ENCODE results near the gene LEFTY2.
"Not testable (repeated sequence)": the region's sequence is repeated elsewhere in the genome, so short reads cannot be mapped to it uniquely, and the experiment has no call there.

The LEFTY2 gene

GRCh38 chr1:225954753-225955152, 13.7 kb upstream of the LEFTY2 start:
- DNase-seq (ENCODE audit: low read depth, low spot score), result no peak

GRCh38 chr1:225953315-225953714, 12.3 kb upstream of the LEFTY2 start:
- no peak for DNase-seq (ENCODE audit: low read depth, low spot score)

DNA sequence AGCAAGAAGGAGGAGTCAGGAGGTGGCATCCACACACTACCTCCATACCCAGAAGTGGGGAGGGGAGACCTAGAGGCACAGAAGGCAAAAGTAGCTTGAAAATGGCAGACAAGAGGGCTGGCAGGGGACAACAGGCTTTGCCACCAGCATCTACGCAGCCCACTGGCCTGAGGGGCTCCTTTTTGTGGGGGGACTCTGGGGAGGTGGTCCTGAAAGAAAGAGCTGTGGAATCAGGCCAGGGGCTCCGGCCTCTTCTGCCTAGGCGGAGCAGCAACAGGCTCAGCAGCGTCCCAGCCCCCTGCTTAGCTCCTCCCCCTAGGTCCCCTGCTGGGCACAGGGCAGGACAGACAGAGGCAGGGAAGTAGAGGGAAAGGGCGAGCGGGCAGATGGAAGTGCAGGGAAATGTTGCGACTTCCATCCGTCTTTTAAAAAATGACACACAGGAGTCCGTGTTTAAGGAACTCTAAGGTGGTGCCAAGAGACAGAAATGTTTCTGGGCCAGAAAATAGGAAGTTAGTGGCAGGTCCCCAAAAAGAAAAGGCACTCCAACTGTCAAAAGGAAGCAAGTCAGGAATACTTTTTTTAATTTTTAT, 10.0 kb upstream of the LEFTY2 start:
- no peak for DNase-seq (ENCODE audit: low read depth, low spot score)

- DNase-seq (ENCODE audit: low read depth, low spot score), result no peak
Observed at GRCh38 chr1:225949041-225949440, 8.0 kb upstream of the LEFTY2 start.

DNA sequence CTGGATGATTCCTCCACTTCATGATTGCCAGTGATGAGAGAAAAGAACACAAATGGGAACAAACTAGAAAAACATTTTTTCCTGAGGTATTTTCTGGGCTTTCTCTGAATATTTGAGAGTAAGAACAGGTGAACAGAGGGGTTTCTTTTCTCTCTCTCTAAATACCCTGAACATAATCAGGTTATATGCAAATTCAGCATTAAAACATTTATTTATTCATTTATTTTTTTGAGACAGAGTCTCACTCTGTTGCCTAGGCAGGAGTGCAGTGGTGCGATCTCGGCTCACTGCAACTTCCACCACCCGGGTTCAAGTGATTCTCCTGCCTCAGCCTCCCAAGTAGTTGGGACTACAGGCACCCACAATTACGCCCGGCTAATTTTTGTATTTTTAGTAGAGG, 5.8 kb upstream of the LEFTY2 start:
- no peak for DNase-seq (ENCODE audit: low read depth, low spot score)

DNA sequence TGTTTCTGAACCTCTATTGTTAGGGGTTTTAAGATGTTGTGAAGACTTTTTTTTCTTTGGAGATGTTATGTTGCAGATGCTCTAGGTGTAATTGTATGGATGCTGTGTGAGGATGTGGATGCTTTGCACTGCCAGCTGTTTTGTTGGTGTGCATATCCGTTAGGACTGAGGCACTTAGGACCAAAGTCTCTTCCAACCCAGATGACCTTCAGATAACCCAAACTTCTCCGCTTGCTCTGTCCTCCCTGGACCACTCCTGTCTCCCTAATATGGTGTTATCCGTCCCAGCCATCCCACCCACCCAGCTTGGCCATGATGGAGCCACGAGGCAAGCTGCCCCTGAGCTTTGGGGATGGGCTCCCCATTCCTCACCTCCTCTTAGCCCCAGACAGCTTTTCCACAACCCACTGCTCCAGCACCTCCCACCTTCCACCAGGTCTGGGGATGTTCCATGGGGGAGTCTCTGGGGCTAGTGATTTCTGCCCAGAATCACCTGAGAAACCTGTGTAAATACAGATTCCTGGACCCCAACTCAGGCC, 5.1 kb upstream of the LEFTY2 start:
- DNase-seq (ENCODE audit: low read depth, low spot score), result no peak

DNA sequence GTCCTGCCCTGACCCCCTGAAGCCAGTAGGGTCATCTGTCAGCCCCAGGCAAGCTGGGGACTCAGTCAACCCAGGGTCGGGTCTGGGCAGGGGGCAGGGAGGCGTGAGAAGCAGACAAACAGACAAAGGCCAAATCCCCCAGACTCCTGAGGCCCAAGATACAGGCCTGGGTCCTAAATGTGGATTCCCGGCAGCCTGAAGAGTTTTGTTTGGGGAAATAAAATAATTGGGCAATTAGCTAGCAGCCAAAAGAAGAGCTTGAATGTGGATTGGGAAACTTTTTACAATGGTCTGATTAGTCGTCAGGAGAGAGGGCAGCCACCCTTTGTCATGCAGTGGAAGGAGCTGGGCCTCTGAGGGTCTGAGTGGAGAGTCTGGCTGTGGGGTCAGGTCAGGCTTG, 4.5 kb upstream of the LEFTY2 start:
- no peak for DNase-seq (ENCODE audit: low read depth, low spot score)

GRCh38 chr1:225944951-225945350, 3.9 kb upstream of the LEFTY2 start:
- DNase-seq (ENCODE audit: low read depth, low spot score), result no peak

- no peak for DNase-seq (ENCODE audit: low read depth, low spot score)
Observed at GRCh38 chr1:225944387-225944786, 3.4 kb upstream of the LEFTY2 start.

- no peak for DNase-seq (ENCODE audit: low read depth, low spot score)
Observed at GRCh38 chr1:225943582-225943981, 2.6 kb upstream of the LEFTY2 start.

DNA sequence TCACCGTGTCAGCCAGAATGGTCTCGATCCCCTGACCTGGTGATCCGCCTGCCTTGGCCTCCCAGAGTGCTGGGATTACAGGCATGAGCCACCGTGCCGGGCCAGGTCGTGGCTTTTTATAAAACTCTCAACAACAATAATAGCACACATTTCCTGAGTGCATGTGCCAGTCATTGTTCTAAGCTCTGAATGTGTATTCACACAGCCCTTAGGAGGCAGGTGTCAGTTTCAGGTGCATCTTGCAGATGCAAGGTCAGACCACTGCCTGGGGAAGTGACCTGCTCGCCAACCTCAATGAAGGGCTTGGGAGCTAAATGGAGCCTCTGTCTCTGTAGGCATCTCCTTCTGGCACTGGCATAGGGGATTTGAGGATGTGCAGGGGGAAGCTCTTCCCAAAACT, 1.6 kb upstream of the LEFTY2 start:
- DNase-seq (ENCODE audit: low read depth, low spot score), result no peak

- DNase-seq (ENCODE audit: low read depth, low spot score), result no peak
Observed at GRCh38 chr1:225941942-225942222, 862 bp upstream of the LEFTY2 start.

DNA sequence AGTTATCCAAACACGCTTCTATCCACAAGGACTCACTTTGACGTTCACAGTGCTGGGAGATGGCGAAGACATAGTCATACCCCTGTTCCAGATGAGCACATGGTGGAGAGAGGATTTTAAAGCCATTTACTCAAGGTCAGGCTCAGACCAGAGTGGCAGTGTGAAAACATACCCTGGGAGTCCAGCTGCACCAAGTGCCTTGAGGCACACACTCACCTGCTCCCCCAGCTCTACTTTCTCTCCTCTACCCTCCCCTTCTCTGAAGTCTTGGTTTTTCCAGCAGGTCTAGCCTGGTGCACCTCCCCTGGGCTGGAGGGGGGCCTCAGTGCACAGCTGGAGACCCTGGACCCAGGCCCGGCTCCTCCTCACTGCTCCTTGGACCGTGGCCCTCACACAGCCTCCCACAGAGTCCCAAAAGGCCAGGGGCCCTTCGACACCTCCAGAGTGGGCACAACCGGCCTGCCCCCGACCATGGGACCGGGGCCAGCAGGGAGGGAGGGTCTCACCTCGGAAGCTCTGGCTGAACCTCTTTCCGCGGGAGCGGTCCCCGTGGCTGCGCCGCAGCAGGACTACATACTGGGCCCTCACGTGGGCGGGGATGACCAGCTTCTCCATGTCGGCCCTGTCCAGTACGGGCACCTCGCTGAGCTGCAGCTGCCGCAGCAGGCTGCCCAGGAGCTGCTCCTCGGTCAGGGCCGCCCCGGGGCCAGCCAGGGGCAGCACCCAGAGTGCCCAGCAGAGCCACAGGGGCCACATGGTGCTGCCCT, 452 bp downstream of the LEFTY2 start:
- DNase-seq (ENCODE audit: low read depth, low spot score), result no peak

DNA sequence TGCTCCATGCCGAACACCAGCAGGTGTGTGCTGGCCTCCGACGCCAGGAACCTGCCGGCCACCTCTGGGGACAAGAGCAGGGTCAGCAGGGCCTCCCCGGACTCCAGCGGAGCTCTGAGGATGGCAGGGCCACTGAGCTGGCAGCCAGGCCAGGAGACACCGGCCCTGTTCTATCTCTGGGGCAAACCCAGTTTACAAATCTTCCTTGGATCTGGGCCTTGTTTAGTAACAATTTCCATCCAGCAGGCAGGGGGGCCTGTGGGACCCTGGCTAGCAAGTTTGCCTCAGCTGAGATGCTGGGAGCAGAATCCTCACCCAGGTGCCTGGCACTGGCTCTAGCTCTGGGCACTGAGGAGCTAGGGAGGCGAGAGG, 1.1 kb downstream of the LEFTY2 start:
- not testable (repeated sequence) for DNase-seq (ENCODE audit: low read depth, low spot score)

- not testable (repeated sequence) for DNase-seq (ENCODE audit: low read depth, low spot score)
Observed at GRCh38 chr1:225939097-225939938, 1.7 kb downstream of the LEFTY2 start.

GRCh38 chr1:225937048-225937968, 3.7 kb downstream of the LEFTY2 start:
- DNase-seq (ENCODE audit: low read depth, low spot score), result no peak

DNA sequence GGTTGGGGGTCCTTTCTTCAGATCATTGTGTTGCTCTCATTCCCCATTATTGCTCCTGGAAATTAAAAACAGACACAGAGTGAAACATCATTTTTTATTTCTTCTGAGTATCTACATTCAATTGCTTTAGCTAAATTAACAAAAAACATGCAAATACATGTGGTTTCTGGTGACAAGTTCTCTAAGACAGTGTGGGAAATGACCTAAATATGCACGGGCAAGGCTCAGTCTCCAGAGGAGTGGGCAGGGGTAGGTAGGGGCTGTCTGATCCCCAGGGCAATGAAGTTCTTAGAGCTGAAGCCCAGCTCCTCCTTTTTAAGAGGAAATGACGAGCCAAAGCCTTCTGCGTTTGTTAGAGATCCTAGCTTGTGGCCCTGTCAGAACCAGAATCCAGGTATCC, 4.5 kb downstream of the LEFTY2 start:
- no peak for DNase-seq (ENCODE audit: low read depth, low spot score)

GRCh38 chr1:225936086-225936485, 4.9 kb downstream of the LEFTY2 start:
- DNase-seq (ENCODE audit: low read depth, low spot score), result not testable (repeated sequence)

DNA sequence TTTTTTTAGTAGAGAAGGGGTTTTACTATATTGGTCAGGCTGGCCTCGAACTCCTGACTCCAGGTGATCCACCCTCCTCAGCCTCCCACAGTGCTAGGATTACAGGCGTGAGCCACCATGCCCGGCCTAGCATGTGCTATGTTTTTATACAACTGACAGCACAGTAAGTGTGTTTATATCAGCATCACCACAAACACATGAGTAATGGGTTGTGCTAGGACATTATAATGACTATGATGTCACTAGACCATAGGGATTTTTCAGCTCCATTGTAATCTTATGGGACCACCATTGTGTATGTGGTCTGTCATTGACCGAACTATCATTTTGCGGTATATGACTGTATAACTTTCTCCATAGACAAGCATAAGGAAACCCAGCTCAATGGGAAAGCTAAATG, 6.3 kb downstream of the LEFTY2 start:
- no peak for DNase-seq (ENCODE audit: low read depth, low spot score)

DNA sequence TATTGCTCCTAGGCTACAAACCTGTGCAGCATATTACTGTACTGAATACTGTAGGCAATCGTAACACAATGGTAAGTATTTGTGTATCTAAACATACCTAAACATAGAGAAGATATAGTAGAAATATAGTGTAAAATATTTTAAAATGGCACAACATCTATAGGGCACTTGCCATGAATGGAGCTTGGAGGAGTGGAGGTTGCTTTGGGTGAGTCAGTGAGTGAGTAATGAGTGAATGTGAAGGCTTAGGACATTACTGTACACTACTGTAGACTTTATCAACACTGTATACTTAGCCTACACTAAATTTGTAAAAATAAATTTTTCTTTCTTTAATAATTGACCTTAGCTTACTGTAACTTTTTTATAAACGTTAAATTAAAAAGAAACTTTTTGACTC, 7.9 kb downstream of the LEFTY2 start:
- no peak for DNase-seq (ENCODE audit: low read depth, low spot score)

GRCh38 chr1:225931270-225932136, 9.5 kb downstream of the LEFTY2 start:
- DNase-seq (ENCODE audit: low read depth, low spot score), result no peak

Data from activated naive CD8-positive, alpha-beta T cell treated with anti-CD3 and anti-CD28 coated beads, Interleukin-2, amount 50 U/mL, for 16 hours (primary cell).